Ascending aorta (tissue), 2 donors: ENCODE data around the gene CNTNAP2. TPM values are rescaled to one million over a fixed set of nuclear protein-coding genes. Genes with fewer than 3 reads are reported as not detected.

ENCODE experiments used
- DNase-seq, 2 donors: peaks; one replicate each; pipeline ENCODE4 v3.0.0-alpha.2; 2019; ENCODE audit warnings: low spot score in 2 of 2
- H3K27ac ChIP-seq, 2 donors: fragments of 200-600 bp; sonication (generic); one replicate each; pipeline ENCODE4 v1.5.1; 2016 to 2017; ENCODE audit warnings: mild to moderate bottlenecking in 1 of 2
- H3K27me3 ChIP-seq: fragments of 200-600 bp; sonication (generic); one replicate; pipeline ENCODE4 v1.5.1; 2017
- H3K36me3 ChIP-seq, 2 donors: fragments of 200-600 bp; sonication (generic); one replicate each; pipeline ENCODE4 v1.5.1; 2016
- H3K4me1 ChIP-seq, 2 donors: fragments of 200-600 bp; sonication (generic); one replicate each; pipeline ENCODE4 v1.5.1; 2016 to 2017; ENCODE audit warnings: mild to moderate bottlenecking in 1 of 2
- H3K4me3 ChIP-seq, 2 donors: fragments of 200-600 bp; sonication (generic); one replicate each; pipeline ENCODE4 v1.5.1; 2016 to 2017; ENCODE audit warnings: mild to moderate bottlenecking in 1 of 2
- H3K9me3 ChIP-seq, 2 donors: fragments of 200-600 bp; sonication (generic); one replicate each; pipeline ENCODE4 v1.5.1; 2016
- intact Hi-C: fragments of 100-400 bp; cut with DNase I; formaldehyde crosslinking; loops from one replicate; pipeline ENCODE4 v1.15.1; 2023
- total RNA-seq: library from RNA; depleted of rRNA; stranded (reverse); fragments of >200 nt; gene quantifications from one replicate; pipeline ENCODE4 v1.1.0, GENCODE V29; 2016
- TF ChIP-seq, protein P1 (sequence below), 3 experiments: fragments of 200-600 bp in 2 of 3; fragments of 450-650 bp in 1 of 3; sonication (generic) in 2 of 3; IDR thresholded peaks; one replicate each; pipeline ENCODE4 v1.5.1; 2016 to 2019; ENCODE audit warnings: antibody characterized with exemption in 3 of 3, mild to moderate bottlenecking in 1 of 3, moderate library complexity in 1 of 3

The CNTNAP2 gene
- total RNA-seq, 1 donor from 2014 or later, result not detected

DNA sequence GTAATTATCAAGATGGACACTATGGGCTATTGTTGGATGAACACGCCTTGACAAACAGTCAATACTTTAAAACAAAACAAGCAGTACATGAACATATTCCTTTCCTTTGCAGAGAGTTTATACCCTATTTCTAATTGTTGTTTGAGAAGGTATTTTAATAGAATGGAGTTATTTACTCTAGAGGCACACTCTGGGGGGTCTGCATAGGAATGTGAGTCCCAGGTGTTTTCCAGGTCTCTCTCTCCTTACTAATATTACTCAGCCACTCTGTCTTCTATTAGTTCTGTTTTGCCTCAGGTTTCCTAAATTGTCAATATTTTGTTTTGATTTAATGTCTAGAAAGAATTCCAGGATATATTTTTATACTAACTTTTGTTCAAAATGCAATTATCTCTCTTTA lies 1091.4 kb downstream of the CNTNAP2 start:
- intact Hi-C loops, result no loop called here
- Histone ChIP-seq H3K27ac (no peak overlapping the region), H3K4me1 (no peaks in the 10 kb centered on the region), H3K9me3 (no peaks in the 10 kb centered on the region), H3K36me3 (no peaks in the 10 kb centered on the region), H3K27me3 (no peaks in the 10 kb centered on the region), H3K4me3 (no peak overlapping the region)
- TF ChIP-seq, protein P1, sequence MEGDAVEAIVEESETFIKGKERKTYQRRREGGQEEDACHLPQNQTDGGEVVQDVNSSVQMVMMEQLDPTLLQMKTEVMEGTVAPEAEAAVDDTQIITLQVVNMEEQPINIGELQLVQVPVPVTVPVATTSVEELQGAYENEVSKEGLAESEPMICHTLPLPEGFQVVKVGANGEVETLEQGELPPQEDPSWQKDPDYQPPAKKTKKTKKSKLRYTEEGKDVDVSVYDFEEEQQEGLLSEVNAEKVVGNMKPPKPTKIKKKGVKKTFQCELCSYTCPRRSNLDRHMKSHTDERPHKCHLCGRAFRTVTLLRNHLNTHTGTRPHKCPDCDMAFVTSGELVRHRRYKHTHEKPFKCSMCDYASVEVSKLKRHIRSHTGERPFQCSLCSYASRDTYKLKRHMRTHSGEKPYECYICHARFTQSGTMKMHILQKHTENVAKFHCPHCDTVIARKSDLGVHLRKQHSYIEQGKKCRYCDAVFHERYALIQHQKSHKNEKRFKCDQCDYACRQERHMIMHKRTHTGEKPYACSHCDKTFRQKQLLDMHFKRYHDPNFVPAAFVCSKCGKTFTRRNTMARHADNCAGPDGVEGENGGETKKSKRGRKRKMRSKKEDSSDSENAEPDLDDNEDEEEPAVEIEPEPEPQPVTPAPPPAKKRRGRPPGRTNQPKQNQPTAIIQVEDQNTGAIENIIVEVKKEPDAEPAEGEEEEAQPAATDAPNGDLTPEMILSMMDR (IDR thresholded peaks at IDR 0.05), result no peak
- no peak for DNase-seq

DNA sequence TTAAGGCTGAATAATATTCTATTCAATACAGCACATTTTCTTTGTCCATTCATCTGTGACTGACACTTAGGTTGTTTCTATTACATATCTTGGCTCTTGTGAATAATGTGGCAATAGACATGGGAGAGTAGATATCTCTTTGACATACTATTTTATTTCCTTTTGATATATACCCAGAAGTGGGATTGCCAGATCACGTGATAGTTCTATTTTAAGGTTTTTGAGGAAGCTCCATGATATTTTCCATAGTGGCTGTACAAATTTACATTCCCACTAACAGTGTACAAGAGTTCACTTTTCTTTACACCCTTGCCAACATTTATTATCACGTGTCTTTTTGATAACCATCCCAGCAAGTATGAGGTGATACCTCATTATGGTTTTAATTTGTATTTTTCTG lies 1114.7 kb downstream of the CNTNAP2 start:
- H3K27me3 ChIP-seq, result no peaks in the 10 kb centered on the region
- no peak for DNase-seq
- TF ChIP-seq, protein P1 (IDR thresholded peaks at IDR 0.05), result no peak
- no peaks in the 10 kb centered on the region for H3K4me1 ChIP-seq
- peaks cover 0 to 3% of the 10 kb centered on the region in 2 donors for H3K9me3 ChIP-seq
- no peak overlapping the region for H3K27ac ChIP-seq
- no peaks in the 10 kb centered on the region for H3K36me3 ChIP-seq
- no peak overlapping the region for H3K4me3 ChIP-seq
- intact Hi-C loops, result no loop called here

DNA sequence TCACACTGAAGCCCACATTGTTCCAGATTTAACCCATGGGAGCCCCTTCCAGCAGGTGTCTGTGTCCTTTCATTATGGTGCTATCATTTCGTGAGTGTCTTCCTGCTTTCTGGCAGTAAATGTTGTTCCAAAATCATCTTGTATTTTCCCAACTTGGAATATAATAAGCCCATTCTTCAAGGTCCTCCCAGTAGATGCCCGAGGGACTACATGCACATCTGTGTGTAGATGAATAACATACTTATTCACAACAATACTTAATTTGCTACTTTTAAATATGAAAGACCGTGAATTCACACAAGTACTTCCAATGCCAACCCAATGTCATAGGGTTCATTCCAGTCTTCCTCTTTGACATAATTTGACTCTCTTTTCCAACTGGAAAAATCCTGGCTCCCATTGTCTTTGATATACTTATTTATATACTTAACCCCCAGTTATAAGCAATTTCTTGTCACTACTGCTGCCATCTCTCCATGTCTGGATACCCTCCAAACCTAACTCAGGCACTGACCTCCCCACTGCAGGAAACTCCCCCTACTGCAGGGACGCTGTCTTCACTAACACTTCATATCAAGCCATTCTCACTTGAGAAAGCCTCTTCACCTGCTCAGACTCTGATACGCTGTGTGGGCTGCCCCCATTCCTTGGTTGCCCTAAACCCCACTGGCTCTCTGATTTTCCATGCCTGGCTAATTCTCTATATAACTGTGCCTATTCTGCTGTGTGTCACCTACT lies 1119.2 kb downstream of the CNTNAP2 start:
- no peak for DNase-seq
- Histone ChIP-seq H3K36me3 (no peaks in the 10 kb centered on the region), H3K4me1 (no peaks in the 10 kb centered on the region), H3K9me3 (peaks cover 0 to 3% of the 10 kb centered on the region in 2 donors), H3K27ac (no peak overlapping the region), H3K27me3 (no peaks in the 10 kb centered on the region), H3K4me3 (no peak overlapping the region)
- TF ChIP-seq, protein P1 (IDR thresholded peaks at IDR 0.05), result no peak
- intact Hi-C loops, result no loop called here

GRCh38 chr7:147240468-147240867 lies 1123.9 kb downstream of the CNTNAP2 start:
- Histone ChIP-seq H3K4me1 (no peaks in the 10 kb centered on the region), H3K27me3 (no peaks in the 10 kb centered on the region), H3K36me3 (no peaks in the 10 kb centered on the region), H3K4me3 (no peak overlapping the region), H3K27ac (no peak overlapping the region), H3K9me3 (no peaks in the 10 kb centered on the region)
- TF ChIP-seq, protein P1 (IDR thresholded peaks at IDR 0.05), result no peak
- no peak for DNase-seq
- intact Hi-C loops, result no loop called here

DNA sequence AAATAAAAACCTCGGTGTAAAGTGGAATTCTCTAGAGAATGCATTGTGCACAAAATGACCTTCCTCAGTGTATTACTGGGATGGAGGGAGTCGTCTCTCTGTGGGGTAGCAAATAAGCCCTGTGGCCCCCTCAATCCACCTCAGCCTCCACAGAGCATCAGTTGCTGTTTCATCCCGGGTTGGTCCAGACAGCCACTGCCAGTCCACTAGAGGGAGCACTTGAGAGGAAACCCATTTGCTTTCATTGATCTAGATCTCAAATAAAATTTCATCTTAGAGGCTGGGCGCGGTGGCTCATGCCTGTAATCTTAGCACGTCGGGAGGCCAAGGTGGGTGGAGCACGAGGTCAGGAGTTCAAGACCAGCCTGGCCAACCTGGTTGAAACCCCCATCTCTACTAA lies 1128.7 kb downstream of the CNTNAP2 start:
- no peak overlapping the region for H3K27ac ChIP-seq
- H3K4me3 ChIP-seq, result no peak overlapping the region
- intact Hi-C loops, result no loop called here
- DNase-seq, result no peak
- TF ChIP-seq, protein P1 (IDR thresholded peaks at IDR 0.05), result peak in 1 of 3 experiments; percentile 24
- no peaks in the 10 kb centered on the region for H3K9me3 ChIP-seq
- no peaks in the 10 kb centered on the region for H3K4me1 ChIP-seq
- H3K27me3 ChIP-seq, result no peaks in the 10 kb centered on the region
- no peaks in the 10 kb centered on the region for H3K36me3 ChIP-seq
